Measurements from ENCODE around the gene SRXN1.

Gene SRXN1

GRCh38 chr20:605237-605636 is 47.8 kb downstream of the SRXN1 start:
- TF ChIP-seq CTCF (IDR thresholded peaks at IDR 0.05; ENCODE audit: low read depth, low read length, missing control alignments) = no peak
- DNase-seq (ENCODE audit: low read depth) = no peak
- H3K4me3 ChIP-seq (ENCODE audit: low read depth, low read length) = no peak overlapping the region

- TF ChIP-seq CTCF (IDR thresholded peaks at IDR 0.05; ENCODE audit: low read depth, low read length, missing control alignments) = no peak
- DNase-seq (ENCODE audit: low read depth) = no peak
- no peak overlapping the region for H3K4me3 ChIP-seq (ENCODE audit: low read depth, low read length)
Measured at GRCh38 chr20:603116-603640, 49.8 kb downstream of the SRXN1 start.

GRCh38 chr20:602111-602970 is 50.7 kb downstream of the SRXN1 start:
- DNase-seq (ENCODE audit: low read depth) = no peak
- TF ChIP-seq CTCF (IDR thresholded peaks at IDR 0.05; ENCODE audit: low read depth, low read length, missing control alignments) = no peak
- H3K4me3 ChIP-seq (ENCODE audit: low read depth, low read length) = no peak overlapping the region

GRCh38 chr20:600736-601135 is 52.3 kb downstream of the SRXN1 start:
- no peak for DNase-seq (ENCODE audit: low read depth)
- TF ChIP-seq CTCF (IDR thresholded peaks at IDR 0.05; ENCODE audit: low read depth, low read length, missing control alignments) = no peak
- H3K4me3 ChIP-seq (ENCODE audit: low read depth, low read length) = no peak overlapping the region

- TF ChIP-seq CTCF (IDR thresholded peaks at IDR 0.05; ENCODE audit: low read depth, low read length, missing control alignments) = no peak
- no peak overlapping the region for H3K4me3 ChIP-seq (ENCODE audit: low read depth, low read length)
- DNase-seq (ENCODE audit: low read depth) = no peak
Measured at GRCh38 chr20:600141-600540, 52.9 kb downstream of the SRXN1 start.

DNA sequence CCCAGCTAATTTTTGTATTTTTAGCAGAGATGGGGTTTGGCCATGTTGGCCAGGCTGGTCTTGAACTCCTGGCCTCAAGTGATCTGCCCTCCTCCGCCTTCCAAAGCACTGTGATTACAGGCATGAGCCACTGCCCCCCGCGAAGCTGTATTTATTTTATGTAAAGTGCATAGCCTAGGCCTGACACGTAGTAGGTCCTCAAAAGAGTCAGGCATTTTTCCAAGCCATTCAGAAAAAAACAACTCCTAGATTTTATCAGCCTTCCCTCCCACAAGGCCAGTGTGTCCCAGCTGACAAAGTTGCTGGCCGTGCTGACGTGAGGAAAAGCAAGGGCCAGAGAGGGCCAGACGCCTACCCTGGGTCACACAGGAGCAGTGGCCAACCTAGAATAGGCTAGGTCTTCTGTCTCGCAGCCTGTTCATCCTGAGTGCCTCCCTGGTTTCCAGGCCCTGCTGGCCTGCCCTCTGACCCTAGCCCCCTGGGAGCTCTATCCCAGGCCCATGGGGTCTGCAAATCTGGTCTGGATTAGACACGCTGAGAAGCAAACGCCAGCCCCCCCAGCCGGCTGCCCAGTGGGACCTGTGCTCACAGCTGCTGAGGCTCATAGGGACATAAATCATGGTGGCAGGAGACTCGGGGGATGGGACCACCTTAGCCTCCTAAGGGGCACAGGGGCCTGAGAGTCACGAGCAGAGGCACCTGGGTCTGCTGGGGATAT is 54.7 kb downstream of the SRXN1 start:
- TF ChIP-seq CTCF (IDR thresholded peaks at IDR 0.05; ENCODE audit: low read depth, low read length, missing control alignments) = no peak
- H3K4me3 ChIP-seq (ENCODE audit: low read depth, low read length) = no peak overlapping the region
- DNase-seq (ENCODE audit: low read depth) = no peak

Data from GM12864 (cell line).